Measurements from ENCODE around the gene C11orf24.

- TF ChIP-seq CTCF (IDR thresholded peaks at IDR 0.05; ENCODE audit: low read depth, low read length) (no peak), MAX (IDR thresholded peaks at IDR 0.05; ENCODE audit: low read depth, low read length) (no peak), POLR2A (IDR thresholded peaks at IDR 0.05; ENCODE audit: extremely low read depth, insufficient read length) (no peak), MYC (IDR thresholded peaks at IDR 0.05; ENCODE audit: low read depth, low read length) (no peak)
Measured at GRCh38 chr11:68269414-68270081, 2.2 kb downstream of the C11orf24 start.

Data from NB4 (cell line).